ENCODE measurements around the gene SORL1-AS1.
"Not testable (repeated sequence)": the region's sequence is repeated elsewhere in the genome, so short reads cannot be mapped to it uniquely, and the experiment has no call there.

SORL1-AS1 gene

DNA sequence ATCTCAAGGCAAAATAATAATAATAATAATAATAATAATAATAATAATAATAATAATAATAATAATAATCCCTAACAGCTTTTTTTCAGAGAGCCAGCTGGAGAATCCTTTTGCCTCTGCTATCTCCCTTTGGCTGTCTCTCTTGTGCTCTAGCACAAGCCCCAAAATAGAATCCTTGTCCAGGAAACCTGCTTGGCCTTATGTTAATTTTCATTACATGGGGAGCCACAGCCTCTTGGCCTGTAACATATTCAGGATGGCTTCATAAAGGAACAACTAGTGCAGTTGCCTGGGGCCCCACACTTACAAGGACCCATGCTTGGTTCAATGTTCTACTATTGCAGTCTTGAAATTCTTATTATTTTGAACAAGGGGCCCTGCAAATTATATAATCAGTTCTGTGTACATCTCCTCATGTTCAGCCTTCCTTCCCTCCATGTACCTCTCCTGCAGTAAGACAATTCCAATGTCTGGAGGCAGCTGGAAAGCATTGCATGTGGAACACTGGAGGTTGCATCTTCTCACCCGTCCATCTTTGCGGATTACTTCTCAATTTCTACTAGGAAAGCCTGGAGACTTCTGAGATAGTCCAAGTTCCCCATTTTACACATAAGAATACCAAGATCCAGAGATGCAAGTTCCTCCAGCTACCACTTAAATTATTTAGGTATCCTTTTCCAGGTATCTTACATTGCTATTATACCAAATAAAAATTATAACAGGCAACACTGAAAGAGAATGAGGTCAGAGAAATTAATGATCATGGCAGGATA, 38.4 kb downstream of the SORL1-AS1 start:
- Histone ChIP-seq H3K27ac (ENCODE audit: low read length) (no peak overlapping the region), H3K9me3 (ENCODE audit: control insufficient read depth in 2 of 2, low read length in 2 of 2) (no peaks in the 10 kb centered on the region)

GRCh38 chr11:121412711-121413415, 39.9 kb downstream of the SORL1-AS1 start:
- Histone ChIP-seq H3K9me3 (ENCODE audit: control insufficient read depth in 2 of 2, low read length in 2 of 2) (no peaks in the 10 kb centered on the region), H3K4me1 (ENCODE audit: control insufficient read depth, insufficient read depth, low read length) (peaks cover 10% of the 10 kb centered on the region), H3K27ac (ENCODE audit: low read length) (no peak overlapping the region), H3K27me3 (ENCODE audit: control insufficient read depth in 1 of 2, insufficient read depth in 2 of 2, low read length in 2 of 2) (no peaks in the 10 kb centered on the region), H3K4me3 (ENCODE audit: low read length in 2 of 2) (no peak overlapping the region), H3K36me3 (ENCODE audit: control insufficient read depth in 2 of 2, insufficient read depth in 2 of 2, low read length in 2 of 2) (no peaks in the 10 kb centered on the region), H3K9ac (ENCODE audit: low read length in 2 of 2) (no peak overlapping the region)

More for the DNA sequence above, 38.4 kb downstream of the SORL1-AS1 start:
- Histone ChIP-seq H3K4me1 (ENCODE audit: control insufficient read depth, insufficient read depth, low read length) (peaks cover 10% of the 10 kb centered on the region), H3K4me3 (ENCODE audit: low read length in 2 of 2) (no peak overlapping the region), H3K27me3 (ENCODE audit: control insufficient read depth in 1 of 2, insufficient read depth in 2 of 2, low read length in 2 of 2) (no peaks in the 10 kb centered on the region), H3K9ac (ENCODE audit: low read length in 2 of 2) (no peak overlapping the region), H3K36me3 (ENCODE audit: control insufficient read depth in 2 of 2, insufficient read depth in 2 of 2, low read length in 2 of 2) (no peaks in the 10 kb centered on the region)

DNA sequence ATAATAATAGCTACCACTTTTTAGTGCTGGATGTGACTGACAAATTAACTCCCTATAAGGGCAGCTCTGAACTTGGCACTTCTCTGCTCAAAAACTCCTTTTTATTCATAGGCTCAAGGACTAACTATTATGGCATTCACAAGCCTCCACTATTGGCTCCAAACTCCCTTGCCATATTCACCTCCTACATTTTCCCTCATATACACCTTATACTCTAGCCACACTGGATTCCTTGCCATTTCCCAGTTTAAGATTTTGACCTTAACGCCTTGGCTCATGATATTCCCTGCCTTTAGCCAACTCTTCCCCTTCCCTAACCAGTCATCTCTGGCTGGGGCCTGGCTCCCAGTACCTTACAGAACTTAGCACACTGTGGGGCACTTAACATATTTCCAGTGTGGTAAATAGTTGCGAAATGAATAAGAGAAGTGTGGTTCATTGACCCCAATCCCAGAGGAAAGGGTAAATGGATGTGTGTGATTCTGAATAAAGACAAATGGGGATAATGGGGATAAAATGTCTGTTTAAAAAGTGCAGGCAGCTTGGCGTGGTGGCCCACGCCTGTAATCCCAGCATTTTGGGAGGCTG, 40.7 kb downstream of the SORL1-AS1 start:
- Histone ChIP-seq H3K36me3 (ENCODE audit: control insufficient read depth in 2 of 2, insufficient read depth in 2 of 2, low read length in 2 of 2) (no peaks in the 10 kb centered on the region), H3K4me3 (ENCODE audit: low read length in 2 of 2) (no peak overlapping the region), H3K27me3 (ENCODE audit: control insufficient read depth in 1 of 2, insufficient read depth in 2 of 2, low read length in 2 of 2) (no peaks in the 10 kb centered on the region), H3K4me1 (ENCODE audit: control insufficient read depth, insufficient read depth, low read length) (peaks cover 6% of the 10 kb centered on the region), H3K9ac (ENCODE audit: low read length in 2 of 2) (no peak overlapping the region), H3K27ac (ENCODE audit: low read length) (no peak overlapping the region), H3K9me3 (ENCODE audit: control insufficient read depth in 2 of 2, low read length in 2 of 2) (no peaks in the 10 kb centered on the region)

- not testable (repeated sequence) for H3K27me3 ChIP-seq (ENCODE audit: control insufficient read depth in 1 of 2, insufficient read depth in 2 of 2, low read length in 2 of 2); H3K36me3 ChIP-seq (ENCODE audit: control insufficient read depth in 2 of 2, insufficient read depth in 2 of 2, low read length in 2 of 2); H3K4me1 ChIP-seq (ENCODE audit: control insufficient read depth, insufficient read depth, low read length); H3K9ac ChIP-seq (ENCODE audit: low read length in 2 of 2); H3K9me3 ChIP-seq (ENCODE audit: control insufficient read depth in 2 of 2, low read length in 2 of 2); H3K27ac ChIP-seq (ENCODE audit: low read length); H3K4me3 ChIP-seq (ENCODE audit: low read length in 2 of 2)
Measured at GRCh38 chr11:121411330-121411729, 41.4 kb downstream of the SORL1-AS1 start.

- not testable (repeated sequence) for H3K27me3 ChIP-seq (ENCODE audit: control insufficient read depth in 1 of 2, insufficient read depth in 2 of 2, low read length in 2 of 2); H3K36me3 ChIP-seq (ENCODE audit: control insufficient read depth in 2 of 2, insufficient read depth in 2 of 2, low read length in 2 of 2); H3K27ac ChIP-seq (ENCODE audit: low read length); H3K4me1 ChIP-seq (ENCODE audit: control insufficient read depth, insufficient read depth, low read length); H3K9me3 ChIP-seq (ENCODE audit: control insufficient read depth in 2 of 2, low read length in 2 of 2); H3K4me3 ChIP-seq (ENCODE audit: low read length in 2 of 2); H3K9ac ChIP-seq (ENCODE audit: low read length in 2 of 2)
Measured at GRCh38 chr11:121410041-121410440, 42.7 kb downstream of the SORL1-AS1 start.

GRCh38 chr11:121408830-121409229, 43.9 kb downstream of the SORL1-AS1 start:
- H3K4me3 ChIP-seq (ENCODE audit: low read length in 2 of 2) = no peak overlapping the region
- H3K36me3 ChIP-seq (ENCODE audit: control insufficient read depth in 2 of 2, insufficient read depth in 2 of 2, low read length in 2 of 2) = no peaks in the 10 kb centered on the region
- H3K9ac ChIP-seq (ENCODE audit: low read length in 2 of 2) = no peak overlapping the region
- no peaks in the 10 kb centered on the region for H3K9me3 ChIP-seq (ENCODE audit: control insufficient read depth in 2 of 2, low read length in 2 of 2)
- no peaks in the 10 kb centered on the region for H3K27me3 ChIP-seq (ENCODE audit: control insufficient read depth in 1 of 2, insufficient read depth in 2 of 2, low read length in 2 of 2)
- H3K4me1 ChIP-seq (ENCODE audit: control insufficient read depth, insufficient read depth, low read length) = no peaks in the 10 kb centered on the region
- H3K27ac ChIP-seq (ENCODE audit: low read length) = no peak overlapping the region

- no peak overlapping the region for H3K27ac ChIP-seq (ENCODE audit: low read length)
Measured at GRCh38 chr11:121406291-121406690, 46.5 kb downstream of the SORL1-AS1 start.

GRCh38 chr11:121405646-121406045, 47.1 kb downstream of the SORL1-AS1 start:
- Histone ChIP-seq H3K9me3 (ENCODE audit: control insufficient read depth in 2 of 2, low read length in 2 of 2) (no peaks in the 10 kb centered on the region), H3K27me3 (ENCODE audit: control insufficient read depth in 1 of 2, insufficient read depth in 2 of 2, low read length in 2 of 2) (no peaks in the 10 kb centered on the region), H3K27ac (ENCODE audit: low read length) (no peak overlapping the region), H3K9ac (ENCODE audit: low read length in 2 of 2) (no peak overlapping the region), H3K4me3 (ENCODE audit: low read length in 2 of 2) (no peak overlapping the region), H3K4me1 (ENCODE audit: control insufficient read depth, insufficient read depth, low read length) (no peaks in the 10 kb centered on the region), H3K36me3 (ENCODE audit: control insufficient read depth in 2 of 2, insufficient read depth in 2 of 2, low read length in 2 of 2) (no peaks in the 10 kb centered on the region)

More at GRCh38 chr11:121406291-121406690, 46.5 kb downstream of the SORL1-AS1 start:
- H3K9me3 ChIP-seq (ENCODE audit: control insufficient read depth in 2 of 2, low read length in 2 of 2) = no peaks in the 10 kb centered on the region
- no peaks in the 10 kb centered on the region for H3K4me1 ChIP-seq (ENCODE audit: control insufficient read depth, insufficient read depth, low read length)
- no peaks in the 10 kb centered on the region for H3K36me3 ChIP-seq (ENCODE audit: control insufficient read depth in 2 of 2, insufficient read depth in 2 of 2, low read length in 2 of 2)
- H3K27me3 ChIP-seq (ENCODE audit: control insufficient read depth in 1 of 2, insufficient read depth in 2 of 2, low read length in 2 of 2) = no peaks in the 10 kb centered on the region
- no peak overlapping the region for H3K9ac ChIP-seq (ENCODE audit: low read length in 2 of 2)
- H3K4me3 ChIP-seq (ENCODE audit: low read length in 2 of 2) = no peak overlapping the region

DNA sequence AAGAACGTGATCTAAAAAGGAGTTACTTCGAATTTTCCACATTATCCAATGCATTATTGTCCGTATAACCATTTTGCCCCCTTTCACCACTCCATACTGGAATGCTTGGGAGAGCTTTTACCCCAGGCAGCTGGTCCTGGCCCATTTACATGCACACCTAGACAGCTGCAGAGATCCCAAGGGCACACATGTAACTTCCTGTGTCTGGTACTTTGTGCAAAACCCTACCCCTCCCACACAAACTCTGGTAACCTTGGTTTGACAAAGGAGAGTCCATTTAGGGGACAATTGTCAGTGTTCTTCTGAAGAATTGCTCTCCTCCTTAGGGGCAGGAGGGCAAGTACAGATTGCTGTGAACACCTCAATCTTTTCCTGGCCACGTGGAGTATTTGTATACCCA, 58.0 kb downstream of the SORL1-AS1 start:
- Histone ChIP-seq H3K9ac (ENCODE audit: low read length in 2 of 2) (no peak overlapping the region), H3K36me3 (ENCODE audit: control insufficient read depth in 2 of 2, insufficient read depth in 2 of 2, low read length in 2 of 2) (no peaks in the 10 kb centered on the region), H3K4me3 (ENCODE audit: low read length in 2 of 2) (no peak overlapping the region), H3K4me1 (ENCODE audit: control insufficient read depth, insufficient read depth, low read length) (peaks cover 1% of the 10 kb centered on the region), H3K9me3 (ENCODE audit: control insufficient read depth in 2 of 2, low read length in 2 of 2) (no peaks in the 10 kb centered on the region), H3K27ac (ENCODE audit: low read length) (no peak overlapping the region), H3K27me3 (ENCODE audit: control insufficient read depth in 1 of 2, insufficient read depth in 2 of 2, low read length in 2 of 2) (no peaks in the 10 kb centered on the region)

GRCh38 chr11:121393855-121394254, 58.9 kb downstream of the SORL1-AS1 start:
- Histone ChIP-seq H3K4me1 (ENCODE audit: control insufficient read depth, insufficient read depth, low read length) (peaks cover 4% of the 10 kb centered on the region), H3K9me3 (ENCODE audit: control insufficient read depth in 2 of 2, low read length in 2 of 2) (no peaks in the 10 kb centered on the region), H3K36me3 (ENCODE audit: control insufficient read depth in 2 of 2, insufficient read depth in 2 of 2, low read length in 2 of 2) (no peaks in the 10 kb centered on the region), H3K27ac (ENCODE audit: low read length) (no peak overlapping the region), H3K4me3 (ENCODE audit: low read length in 2 of 2) (no peak overlapping the region), H3K9ac (ENCODE audit: low read length in 2 of 2) (no peak overlapping the region), H3K27me3 (ENCODE audit: control insufficient read depth in 1 of 2, insufficient read depth in 2 of 2, low read length in 2 of 2) (no peaks in the 10 kb centered on the region)

DNA sequence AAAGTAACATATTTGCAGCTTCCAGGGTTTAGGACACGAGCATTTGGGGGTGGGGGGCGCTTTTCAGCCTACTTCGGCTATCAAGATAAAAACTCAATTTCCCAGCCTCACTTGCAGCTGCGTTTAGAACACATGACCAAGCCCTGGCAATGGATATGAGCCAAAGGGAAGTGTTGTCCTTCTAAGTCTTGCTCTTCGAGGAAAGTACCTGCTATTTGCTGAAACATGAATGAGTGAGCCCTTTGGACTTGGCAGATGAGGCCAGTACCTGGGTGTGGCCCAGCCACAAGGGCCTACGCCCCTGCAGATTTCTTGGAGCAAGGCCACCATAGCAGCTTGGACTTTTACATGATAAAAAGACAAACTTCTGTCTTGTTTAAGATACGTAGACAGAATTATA, 60.9 kb downstream of the SORL1-AS1 start:
- Histone ChIP-seq H3K9ac (ENCODE audit: low read length in 2 of 2) (no peak overlapping the region), H3K9me3 (ENCODE audit: control insufficient read depth in 2 of 2, low read length in 2 of 2) (no peaks in the 10 kb centered on the region), H3K27ac (ENCODE audit: low read length) (no peak overlapping the region), H3K27me3 (ENCODE audit: control insufficient read depth in 1 of 2, insufficient read depth in 2 of 2, low read length in 2 of 2) (no peaks in the 10 kb centered on the region), H3K4me1 (ENCODE audit: control insufficient read depth, insufficient read depth, low read length) (peaks cover 4% of the 10 kb centered on the region), H3K4me3 (ENCODE audit: low read length in 2 of 2) (no peak overlapping the region), H3K36me3 (ENCODE audit: control insufficient read depth in 2 of 2, insufficient read depth in 2 of 2, low read length in 2 of 2) (no peaks in the 10 kb centered on the region)

Data from stomach smooth muscle (tissue), 2 donors.